HG03442 (cell line): ENCODE measurements around the gene GGT7.

Source experiments
- ATAC-seq: cut with Tn5 transposase; IDR thresholded peaks from one replicate; pipeline ENCODE4 v1.9.1; 2021; ENCODE audit warnings: mild to moderate bottlenecking, moderate library complexity; ENCODE audit not compliant: unreplicated experiment

Gene GGT7

DNA sequence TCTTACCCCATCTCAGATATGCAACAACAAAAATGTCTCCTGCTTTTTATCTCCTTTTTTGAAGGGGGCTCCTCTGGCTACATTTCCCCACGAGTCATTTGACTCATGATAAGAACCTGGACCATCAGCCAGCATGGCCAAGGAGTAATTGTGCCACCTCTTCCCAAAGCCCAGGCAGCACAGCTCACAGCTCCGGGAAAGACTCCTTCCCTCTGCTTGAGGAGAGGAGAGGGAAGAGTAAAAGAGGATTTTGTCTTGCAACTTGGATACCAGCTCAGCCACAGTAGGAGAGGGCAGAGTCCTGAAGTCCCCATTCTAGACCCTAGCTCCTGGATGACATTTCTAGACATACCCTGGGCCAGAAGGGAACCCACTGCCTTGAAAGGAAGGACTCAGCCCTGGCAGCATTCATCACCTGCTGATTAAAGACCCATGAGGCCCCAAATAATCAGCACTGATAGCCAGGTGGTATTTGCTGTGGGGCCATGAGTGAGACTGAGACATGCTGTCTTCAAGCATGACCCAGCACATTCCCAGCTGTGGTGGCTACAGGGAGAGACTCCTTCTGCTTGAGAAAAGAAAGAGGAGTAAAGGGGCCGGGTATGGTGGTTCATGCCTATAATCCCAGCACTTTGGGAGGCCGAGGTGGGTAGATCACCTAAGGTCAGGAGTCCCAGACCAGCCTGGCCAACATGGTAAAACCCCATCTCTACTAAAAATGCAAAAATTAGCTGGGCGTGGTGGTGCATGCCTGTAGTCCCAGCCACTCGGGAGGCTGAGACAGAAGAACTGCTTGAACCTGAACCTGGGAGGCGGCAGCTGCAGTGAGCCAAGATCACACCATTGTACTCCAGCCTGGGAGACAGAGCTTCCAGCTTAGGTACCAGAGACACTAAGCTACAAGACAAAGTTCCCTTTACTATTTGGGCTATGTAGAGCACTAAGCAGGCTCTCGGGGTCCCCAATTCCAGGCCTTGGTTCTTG is 75.4 kb downstream of the GGT7 start:
- no peak for ATAC-seq
